Type B pancreatic cell (in vitro differentiated cells): ENCODE data around the gene MAGI1. TPM values are rescaled to one million over a fixed set of nuclear protein-coding genes. Genes with fewer than 3 reads are reported as not detected.
A peak's percentile ranks its signal among the peaks of the same experiment; 100 is the strongest.

Source experiments
- DNase-seq: peaks from one replicate; pipeline ENCODE4 v3.0.0; 2021; ENCODE audit warnings: mixed read lengths; ENCODE audit not compliant: unreplicated experiment; ENCODE audit errors: extremely low spot score
- H3K27ac Mint-ChIP-seq: 2 replicates; pipeline ENCODE4 v1.8.0; 2021; ENCODE audit warnings: mild to moderate bottlenecking, mixed read lengths
- H3K27me3 Mint-ChIP-seq: 2 replicates; pipeline ENCODE4 v1.8.0; 2021; ENCODE audit warnings: mixed read lengths
- H3K36me3 Mint-ChIP-seq: 2 replicates; pipeline ENCODE4 v1.8.0; 2021; ENCODE audit warnings: mixed read lengths
- H3K4me1 Mint-ChIP-seq: one replicate; pipeline ENCODE4 v1.8.0; 2021; ENCODE audit warnings: mixed read lengths; ENCODE audit not compliant: unreplicated experiment
- H3K4me3 Mint-ChIP-seq: 2 replicates; pipeline ENCODE4 v1.8.0; 2021; ENCODE audit warnings: mild to moderate bottlenecking, mixed read lengths
- H3K9me3 Mint-ChIP-seq: 2 replicates; pipeline ENCODE4 v1.8.0; 2021; ENCODE audit warnings: mixed read lengths
- total RNA-seq: library from RNA; stranded (reverse); gene quantifications from 2 replicates; pipeline ENCODE4 v1.2.1, GENCODE V29; 2021; ENCODE audit warnings: low replicate concordance
- TF ChIP-seq, protein P1 (sequence below): fragments of 200-600 bp; sonication (generic); conservative IDR thresholded peaks from 2 replicates; pipeline ENCODE4 v1.5.0; 2021; ENCODE audit warnings: antibody characterized with exemption, mild to moderate bottlenecking

MAGI1 gene
- total RNA-seq, 1 donor from 2014 or later: 53.1 TPM

GRCh38 chr3:66023738-66024385 is 14.9 kb downstream of the MAGI1 start:
- TF ChIP-seq, protein P1, sequence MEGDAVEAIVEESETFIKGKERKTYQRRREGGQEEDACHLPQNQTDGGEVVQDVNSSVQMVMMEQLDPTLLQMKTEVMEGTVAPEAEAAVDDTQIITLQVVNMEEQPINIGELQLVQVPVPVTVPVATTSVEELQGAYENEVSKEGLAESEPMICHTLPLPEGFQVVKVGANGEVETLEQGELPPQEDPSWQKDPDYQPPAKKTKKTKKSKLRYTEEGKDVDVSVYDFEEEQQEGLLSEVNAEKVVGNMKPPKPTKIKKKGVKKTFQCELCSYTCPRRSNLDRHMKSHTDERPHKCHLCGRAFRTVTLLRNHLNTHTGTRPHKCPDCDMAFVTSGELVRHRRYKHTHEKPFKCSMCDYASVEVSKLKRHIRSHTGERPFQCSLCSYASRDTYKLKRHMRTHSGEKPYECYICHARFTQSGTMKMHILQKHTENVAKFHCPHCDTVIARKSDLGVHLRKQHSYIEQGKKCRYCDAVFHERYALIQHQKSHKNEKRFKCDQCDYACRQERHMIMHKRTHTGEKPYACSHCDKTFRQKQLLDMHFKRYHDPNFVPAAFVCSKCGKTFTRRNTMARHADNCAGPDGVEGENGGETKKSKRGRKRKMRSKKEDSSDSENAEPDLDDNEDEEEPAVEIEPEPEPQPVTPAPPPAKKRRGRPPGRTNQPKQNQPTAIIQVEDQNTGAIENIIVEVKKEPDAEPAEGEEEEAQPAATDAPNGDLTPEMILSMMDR: no peak
- Mint-ChIP-seq H3K4me1 (peaks cover 30% of the 10 kb centered on the region), H3K27ac (no peak overlapping the region)

DNA sequence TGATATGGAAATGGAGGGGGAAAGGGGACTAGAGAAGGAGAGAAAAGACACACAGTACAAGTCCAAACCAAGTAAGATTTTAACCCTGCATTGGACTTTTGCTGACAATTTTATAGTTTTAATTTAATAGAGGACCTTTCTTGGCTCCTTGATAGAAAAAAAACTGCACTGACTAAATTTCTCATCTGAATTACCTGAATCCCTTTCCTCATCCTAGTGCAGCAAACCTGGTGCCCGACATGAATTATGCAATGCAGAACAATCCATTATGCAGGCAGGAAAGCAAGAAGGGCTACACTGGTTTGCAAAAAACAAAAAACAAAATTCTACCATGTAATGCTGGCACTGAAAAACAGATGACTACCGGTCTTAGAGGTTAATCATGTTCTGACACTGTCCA is 15.5 kb downstream of the MAGI1 start:
- TF ChIP-seq, protein P1: no peak
- Mint-ChIP-seq H3K4me3 (no peak overlapping the region), H3K27ac (no peak overlapping the region), H3K27me3 (no peaks in the 10 kb centered on the region), H3K36me3 (peaks cover 4% of the 10 kb centered on the region), H3K9me3 (no peaks in the 10 kb centered on the region), H3K4me1 (peaks cover 29% of the 10 kb centered on the region)
- no peak for DNase-seq

More at GRCh38 chr3:66023738-66024385, 14.9 kb downstream of the MAGI1 start:
- Mint-ChIP-seq H3K4me3 (no peak overlapping the region), H3K36me3 (peaks cover 4% of the 10 kb centered on the region), H3K9me3 (no peaks in the 10 kb centered on the region), H3K27me3 (no peaks in the 10 kb centered on the region)
- DNase-seq: no peak

- Mint-ChIP-seq H3K4me3 (no peak overlapping the region), H3K27ac (peak overlapping the region; percentile 63)
- TF ChIP-seq, protein P1: no peak
These were observed 17.0 kb downstream of the MAGI1 start for GRCh38 chr3:66021731-66022131.

DNA sequence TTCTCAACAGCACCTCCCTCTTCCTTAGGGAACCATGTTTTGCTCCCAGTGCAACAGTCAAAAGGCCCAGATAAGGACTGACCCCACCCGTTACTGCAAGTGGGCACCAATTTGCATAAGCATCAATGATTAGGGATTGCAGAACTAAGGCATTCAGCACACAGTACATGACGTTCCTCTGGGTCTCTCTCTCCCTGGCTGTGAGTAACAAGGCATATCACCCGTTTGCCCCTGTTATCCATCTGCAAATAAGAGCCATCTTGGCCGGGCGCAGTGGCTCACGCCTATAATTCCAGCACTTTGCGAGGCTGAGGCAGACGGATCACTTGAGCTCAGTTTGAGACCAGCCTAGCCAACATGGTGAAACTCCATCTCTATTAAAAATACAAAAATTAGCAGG is 18.8 kb downstream of the MAGI1 start:
- TF ChIP-seq, protein P1: no peak
- H3K4me3 Mint-ChIP-seq: no peak overlapping the region
- H3K4me1 Mint-ChIP-seq: peaks cover 48% of the 10 kb centered on the region
- no peak for DNase-seq
- H3K27ac Mint-ChIP-seq: no peak overlapping the region
- no peaks in the 10 kb centered on the region for H3K36me3 Mint-ChIP-seq
- H3K9me3 Mint-ChIP-seq: no peaks in the 10 kb centered on the region
- no peaks in the 10 kb centered on the region for H3K27me3 Mint-ChIP-seq

More at GRCh38 chr3:66021731-66022131, 17.0 kb downstream of the MAGI1 start:
- Mint-ChIP-seq H3K27me3 (no peaks in the 10 kb centered on the region), H3K36me3 (peaks cover 4% of the 10 kb centered on the region), H3K9me3 (no peaks in the 10 kb centered on the region), H3K4me1 (peaks cover 37% of the 10 kb centered on the region)
- no peak for DNase-seq

- DNase-seq: no peak
- Mint-ChIP-seq H3K36me3 (no peaks in the 10 kb centered on the region), H3K4me1 (peaks cover 45% of the 10 kb centered on the region), H3K27ac (no peak overlapping the region), H3K9me3 (no peaks in the 10 kb centered on the region), H3K27me3 (no peaks in the 10 kb centered on the region), H3K4me3 (no peak overlapping the region)
- TF ChIP-seq, protein P1: peak; percentile 44
These were observed 20.4 kb downstream of the MAGI1 start for GRCh38 chr3:66018057-66019033.
